Ramos (cell line): ENCODE measurements around the gene FUT2.

Experiments used
- in situ Hi-C: fragments of 300-500 bp; cut with MboI; formaldehyde crosslinking; loops from one replicate; pipeline ENCODE4 v1.14.3; 2022; ENCODE audit warnings: low sequenced_read_pairs; ENCODE audit not compliant: unreplicated experiment

The FUT2 gene

DNA sequence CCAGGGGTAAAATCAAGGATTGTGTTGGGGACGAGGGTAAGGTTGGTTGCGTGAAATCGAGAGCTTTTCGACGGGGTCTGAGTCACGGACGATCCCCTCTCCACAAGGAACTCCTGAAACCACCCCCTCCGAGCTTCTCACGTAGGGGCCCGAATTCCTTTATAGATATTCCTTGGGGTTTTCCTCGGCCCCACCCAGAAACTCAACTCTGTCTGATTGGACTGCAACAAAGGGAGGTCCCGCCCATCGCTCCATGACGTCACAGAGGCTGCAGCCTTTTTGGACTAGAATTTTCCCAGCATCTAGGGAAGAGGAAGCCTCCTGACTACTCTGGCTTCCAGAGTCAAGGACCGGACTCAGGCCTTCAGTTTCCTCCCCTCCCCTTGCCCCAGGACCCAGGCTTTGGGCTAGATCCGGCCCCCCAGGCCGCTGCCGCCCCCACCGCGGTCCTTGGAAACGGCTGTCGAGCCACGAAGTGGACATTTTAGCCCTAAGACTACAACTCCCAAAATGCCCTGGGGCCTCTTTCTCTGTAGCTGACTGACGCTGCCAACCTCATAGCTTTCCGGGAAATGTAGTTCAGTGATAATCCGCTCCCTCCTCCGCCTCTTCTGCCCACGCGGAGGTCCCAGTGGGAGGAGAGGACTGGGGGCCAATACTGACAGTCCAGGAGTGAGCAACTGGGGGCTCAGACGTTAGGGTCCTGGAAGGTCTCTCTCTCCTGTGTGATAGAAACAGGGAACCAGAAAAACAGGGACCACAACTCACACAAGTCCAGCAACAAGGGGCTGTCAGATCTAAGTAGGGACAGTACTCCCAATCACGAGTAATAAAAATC is 51.2 kb downstream of the FUT2 start, which contains the start of gene IZUMO1:
Gene IZUMO1 (minus strand): TSS at position 172 of the 838 bp plus-strand sequence. CDS start 1,050 bp downstream, outside the sequence.
- in situ Hi-C loops: no loop called here

DNA sequence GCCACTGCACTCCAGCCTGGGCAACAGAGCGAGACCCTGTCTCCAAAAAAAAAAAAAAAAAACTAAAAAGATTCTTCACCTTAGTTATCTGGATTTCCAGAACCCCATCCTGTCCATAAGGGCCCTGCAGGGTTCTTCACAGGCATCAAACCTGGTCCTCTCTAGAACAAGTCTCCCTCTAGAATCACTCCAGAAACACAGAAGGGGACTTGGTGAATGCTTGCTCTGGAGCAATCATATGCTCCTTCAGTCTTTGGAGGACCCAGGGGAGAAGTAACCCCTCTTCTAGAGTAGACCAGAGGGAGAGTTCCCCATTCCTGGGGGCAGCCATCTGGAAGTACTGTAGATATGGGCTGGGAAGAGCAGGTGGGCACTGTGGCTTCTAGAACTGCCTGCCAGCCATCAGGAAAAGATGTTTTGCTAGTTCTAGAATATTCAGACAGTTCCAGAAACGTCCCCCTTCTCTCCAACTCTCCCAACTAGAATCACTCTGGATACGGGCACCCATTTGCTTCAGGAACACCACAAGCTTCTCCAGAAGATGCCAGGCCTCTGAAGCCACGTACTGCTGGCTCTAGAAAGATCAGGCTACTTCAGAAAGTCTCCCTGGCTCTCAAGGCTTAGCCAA is 53.9 kb downstream of the FUT2 start:
- in situ Hi-C loops: no loop called here

DNA sequence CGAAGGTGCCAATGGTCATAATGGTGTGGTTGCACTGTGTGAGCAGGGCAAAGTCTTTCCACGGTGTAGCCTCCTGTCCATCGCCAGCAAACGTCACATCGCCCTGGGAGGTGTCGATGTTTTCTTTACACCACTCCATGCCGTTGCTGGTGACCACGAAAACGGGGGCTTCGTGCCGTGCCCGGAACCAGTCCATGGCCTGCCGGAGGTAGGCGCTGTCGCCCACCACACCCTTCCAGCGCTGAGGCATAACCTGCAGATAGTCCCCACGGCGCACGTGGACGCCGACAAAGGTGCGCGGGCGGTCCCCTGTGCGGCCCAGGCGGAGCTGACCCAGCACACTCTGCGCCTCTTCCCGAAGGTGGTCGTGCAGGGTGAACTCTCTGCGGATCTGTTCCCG is 54.6 kb downstream of the FUT2 start:
- in situ Hi-C loops: no loop called here

DNA sequence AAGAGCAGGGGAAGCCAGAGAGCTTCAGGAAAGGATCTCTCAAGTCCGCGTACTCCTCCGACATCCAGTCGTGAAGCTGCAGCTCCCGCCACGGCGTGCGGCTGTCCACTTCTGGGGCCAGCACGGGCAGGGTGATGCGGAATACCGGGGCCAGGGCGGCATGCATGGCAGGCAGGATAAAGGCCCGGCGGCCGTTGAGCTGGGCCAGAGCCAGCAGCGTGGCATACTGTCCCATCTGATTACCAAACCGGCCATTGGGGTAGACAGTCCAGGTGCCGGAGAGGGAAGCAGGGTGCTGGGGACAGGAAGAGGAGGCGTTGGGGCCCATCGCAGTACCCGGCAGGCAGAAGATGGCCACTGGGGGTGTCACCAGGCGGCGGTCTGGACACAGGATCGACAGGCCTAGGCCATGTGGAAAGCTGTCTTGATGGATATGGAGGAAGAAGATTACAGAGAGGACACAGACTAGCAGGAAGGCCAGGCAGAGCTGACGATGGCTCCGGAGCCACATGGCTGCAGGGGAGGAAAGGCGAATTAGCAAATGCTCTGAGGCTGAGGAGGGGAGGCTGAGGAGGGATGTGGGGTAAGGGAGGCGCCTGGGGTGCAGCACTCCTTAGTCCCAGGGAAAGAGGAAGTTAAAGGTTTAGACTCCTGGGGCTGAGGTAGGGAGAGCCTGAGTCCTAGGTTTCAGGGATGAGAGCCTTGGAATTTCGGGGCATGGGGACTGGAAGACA is 55.2 kb downstream of the FUT2 start:
- in situ Hi-C loops: no loop called here

DNA sequence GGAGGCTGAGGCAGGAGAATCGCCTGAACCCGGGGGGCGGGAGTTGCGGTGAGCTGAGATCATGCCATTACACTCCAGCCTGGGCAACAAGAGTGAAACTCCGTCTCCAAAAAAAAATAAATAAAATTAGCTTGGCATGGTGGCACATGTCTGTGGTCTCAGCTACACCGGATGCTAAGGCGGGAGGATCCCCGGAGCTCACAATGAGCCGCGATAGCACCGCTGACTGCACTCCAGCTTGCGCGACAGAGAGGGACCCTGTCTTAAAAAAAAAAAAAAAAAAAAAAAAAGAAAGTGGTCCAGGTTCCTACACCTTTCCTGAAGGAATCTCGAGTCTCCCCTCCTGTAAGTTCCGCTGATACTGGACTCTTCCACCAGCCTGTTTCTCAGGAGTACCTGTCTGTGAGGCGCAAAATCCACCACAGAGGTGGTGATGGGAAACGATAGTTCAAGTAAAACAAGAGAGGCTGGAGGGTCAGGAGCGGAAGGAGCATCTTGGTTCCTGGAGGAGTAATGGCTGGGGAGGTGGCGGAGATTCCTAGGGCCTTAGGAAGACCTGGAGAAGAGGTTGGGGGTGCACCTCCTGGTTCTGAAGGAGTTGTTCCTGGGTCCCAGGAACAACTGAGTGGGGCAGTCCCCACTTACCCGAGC is 56.2 kb downstream of the FUT2 start:
- in situ Hi-C loops: no loop called here

DNA sequence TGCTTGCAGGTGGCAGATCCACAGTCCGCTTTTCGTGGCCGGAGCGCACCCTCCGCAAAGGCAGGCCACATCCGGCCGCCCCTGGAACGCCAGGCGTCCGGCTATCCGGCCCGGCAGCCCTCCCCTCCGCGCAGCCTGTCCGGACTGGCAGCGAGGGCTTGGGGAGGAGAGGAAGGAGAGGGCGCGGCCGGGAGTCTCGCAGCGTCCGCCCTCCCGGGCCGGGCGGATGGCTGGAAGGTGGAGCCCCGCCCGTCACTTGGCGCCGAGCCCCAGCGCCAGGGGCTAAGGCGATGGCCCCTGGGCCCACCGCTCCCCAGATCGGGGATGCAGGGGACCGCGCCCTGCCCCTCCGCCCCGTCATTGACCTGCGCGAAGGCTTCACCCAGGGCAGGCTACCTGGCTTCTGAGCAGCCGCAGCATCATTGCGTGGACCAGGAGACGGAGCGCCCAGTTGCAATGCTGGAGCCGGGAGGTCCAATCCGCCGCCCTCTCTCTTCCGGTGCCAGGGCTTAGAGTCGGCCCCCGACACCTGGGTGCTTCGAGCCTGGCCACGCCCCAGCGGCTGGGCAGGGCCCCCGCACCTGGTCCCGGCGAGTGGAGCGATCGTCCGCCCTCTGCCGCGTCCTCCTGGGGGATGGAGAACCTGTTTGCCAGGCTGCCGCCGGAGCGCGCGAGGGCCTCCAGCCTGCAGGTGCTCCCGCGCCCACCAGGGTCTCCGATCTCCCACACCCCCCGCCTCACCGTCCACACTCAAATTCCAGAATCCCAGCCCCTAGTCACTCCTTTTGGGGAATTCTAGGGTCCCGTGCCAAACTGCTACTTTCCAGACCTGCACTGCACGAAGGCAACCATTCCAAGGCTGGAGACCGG is 57.0 kb downstream of the FUT2 start, which contains the start of gene FUT1:
Gene FUT1 (minus strand): TSS at position 146 of the 870 bp plus-strand sequence. CDS start 1,360 bp downstream, outside the sequence.
- in situ Hi-C loops: no loop called here

DNA sequence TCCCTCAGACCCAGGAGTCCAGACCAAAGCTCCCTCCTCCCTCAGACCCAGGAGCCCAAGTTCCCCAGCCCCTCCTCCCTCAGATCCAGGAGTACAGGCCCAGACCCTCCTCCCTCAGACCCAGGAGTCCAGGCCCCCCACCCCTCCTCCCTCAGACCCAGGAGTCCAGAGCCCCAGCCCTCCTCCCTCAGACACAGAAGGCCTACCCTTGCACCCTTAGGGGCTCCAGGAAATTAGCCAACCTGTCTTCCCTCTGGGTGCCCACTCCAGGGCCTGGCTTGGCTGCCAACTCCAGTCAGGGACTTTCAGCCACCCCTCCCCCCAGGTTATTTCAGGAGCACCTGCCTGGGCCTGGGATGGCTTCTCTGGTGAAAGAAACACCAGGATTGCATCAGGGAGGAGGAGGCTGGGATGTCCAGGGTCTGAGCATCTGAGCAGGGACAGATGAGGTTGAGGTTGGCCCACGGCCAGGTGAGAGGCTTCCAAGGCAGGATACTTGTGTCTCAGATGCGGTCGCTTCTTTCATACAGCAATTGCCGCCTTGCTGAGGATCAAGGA is 59.4 kb downstream of the FUT2 start, which contains the start of gene FGF21:
Gene FGF21 (plus strand): TSS at position 441 of the 558 bp plus-strand sequence. CDS start 713 bp downstream, outside the sequence.
- in situ Hi-C loops: no loop called here
